HUES6 (cell line): ENCODE results near the gene HSPA12A.

Source experiments
- H3K27ac ChIP-seq: 2 replicates; pipeline ENCODE4 v1.7.0; 2013; ENCODE audit warnings: low read depth, mild to moderate bottlenecking, low read length, inconsistent platforms
- H3K27me3 ChIP-seq: 2 replicates; pipeline ENCODE4 v1.6.1; 2013; ENCODE audit warnings: low read length; ENCODE audit not compliant: control insufficient read depth, insufficient read depth
- H3K36me3 ChIP-seq: 2 replicates; pipeline ENCODE4 v1.6.1; 2013; ENCODE audit warnings: low read length; ENCODE audit not compliant: control insufficient read depth, insufficient read depth
- H3K4me1 ChIP-seq: 2 replicates; pipeline ENCODE4 v1.6.1; 2013; ENCODE audit warnings: low read length; ENCODE audit not compliant: control insufficient read depth, insufficient read depth
- H3K4me3 ChIP-seq: 2 replicates; pipeline ENCODE4 v1.5.1; 2013; ENCODE audit warnings: low read depth, low read length
- H3K9ac ChIP-seq: one replicate; pipeline ENCODE4 v1.6.1; 2013; ENCODE audit warnings: mild to moderate bottlenecking, low read length
- H3K9me3 ChIP-seq: 2 replicates; pipeline ENCODE4 v1.6.1; 2013; ENCODE audit warnings: low read depth, low read length; ENCODE audit not compliant: control insufficient read depth, insufficient read depth

Gene HSPA12A

DNA sequence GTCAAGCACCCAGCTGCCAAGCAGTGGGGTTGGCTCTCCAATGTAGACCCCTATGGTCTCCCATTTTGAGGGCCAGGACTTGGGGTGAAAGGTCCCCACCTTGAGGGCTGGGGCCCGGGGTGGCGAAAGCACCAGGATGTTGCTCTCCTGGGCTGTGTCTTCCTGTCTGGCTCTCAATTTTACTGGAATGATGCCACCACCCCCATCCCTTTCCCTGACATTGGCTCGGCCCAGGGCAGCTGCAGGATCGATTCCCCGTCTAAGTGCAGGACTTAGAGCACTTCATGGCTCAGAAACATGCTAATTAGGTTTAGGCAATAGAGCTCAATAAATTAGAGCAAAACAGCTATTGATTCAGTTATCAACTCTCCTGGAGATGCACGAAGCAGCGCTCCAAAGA lies 27.0 kb upstream of the HSPA12A start:
- Histone ChIP-seq H3K4me3 (no peak overlapping the region), H3K9me3 (no peaks in the 10 kb centered on the region; the same call in 1 of the 2 replicates), H3K4me1 (peaks cover 10% of the 10 kb centered on the region; the same call in 1 of the 2 replicates), H3K9ac (no peak overlapping the region), H3K27me3 (no peaks in the 10 kb centered on the region), H3K27ac (no peak overlapping the region), H3K36me3 (no peaks in the 10 kb centered on the region)

DNA sequence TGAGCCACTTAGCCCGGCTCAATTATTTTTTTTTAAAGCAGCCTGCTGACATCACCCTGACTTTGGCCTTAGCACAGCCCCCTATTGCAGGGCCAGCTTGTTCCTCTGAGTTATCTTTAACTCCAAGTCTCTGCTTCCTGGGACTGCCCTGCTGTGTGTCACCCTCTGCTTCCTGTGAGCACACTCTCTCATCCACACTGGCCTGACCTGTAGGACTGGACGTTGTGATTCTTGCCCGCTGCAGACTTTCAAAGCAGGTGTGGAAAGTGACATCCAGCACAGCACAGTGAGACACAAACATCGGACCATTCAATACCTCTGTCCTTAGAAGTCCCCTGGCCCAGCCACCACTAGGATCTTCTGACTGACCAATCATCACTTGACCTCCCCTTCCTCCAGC lies 26.4 kb upstream of the HSPA12A start:
- Histone ChIP-seq H3K27me3 (no peaks in the 10 kb centered on the region), H3K9me3 (no peaks in the 10 kb centered on the region; the same call in 1 of the 2 replicates), H3K4me3 (no peak overlapping the region), H3K4me1 (peaks cover 10% of the 10 kb centered on the region; the same call in 1 of the 2 replicates), H3K9ac (no peak overlapping the region), H3K36me3 (no peaks in the 10 kb centered on the region), H3K27ac (no peak overlapping the region)

DNA sequence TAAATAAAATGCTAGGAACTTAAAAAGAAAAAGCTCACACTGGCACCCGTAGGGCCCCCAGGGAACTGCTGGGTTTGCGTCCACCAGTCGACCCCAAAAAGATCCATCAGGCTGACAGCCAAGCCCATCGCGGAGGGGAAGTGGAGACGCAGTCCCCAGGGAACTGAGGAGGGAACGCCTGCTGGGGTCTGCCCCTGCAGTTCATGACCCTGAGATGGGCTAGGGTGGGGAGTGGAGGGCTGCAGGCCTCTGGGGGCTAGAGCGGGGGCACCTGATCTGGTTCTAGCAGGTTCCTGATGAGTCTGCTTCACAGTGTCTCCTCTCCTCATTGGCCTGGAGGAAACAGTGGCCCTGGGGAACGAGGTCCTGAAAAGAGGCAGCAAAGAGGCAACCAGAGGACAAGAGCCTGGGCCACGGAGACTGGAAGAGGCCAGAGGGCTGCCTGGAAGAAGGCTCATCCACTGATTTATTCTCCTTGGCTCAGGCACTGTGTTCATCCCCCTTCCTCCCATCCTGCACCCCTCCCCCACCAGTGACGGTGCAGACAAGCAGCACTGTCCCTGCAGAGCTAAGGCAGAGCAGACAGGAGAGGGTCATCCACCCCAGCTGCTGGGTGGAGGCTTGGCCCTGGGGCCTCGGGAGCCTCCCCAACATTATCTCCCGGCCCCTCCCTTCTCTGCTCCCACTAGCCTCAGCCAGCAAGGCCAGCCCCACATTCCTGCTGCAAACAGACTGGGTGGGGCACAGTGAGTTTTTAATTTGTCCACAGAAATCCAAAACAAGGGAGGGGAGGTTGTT lies 24.7 kb upstream of the HSPA12A start:
- Histone ChIP-seq H3K27me3 (no peaks in the 10 kb centered on the region), H3K4me3 (no peak overlapping the region), H3K36me3 (no peaks in the 10 kb centered on the region), H3K4me1 (peaks cover 10% of the 10 kb centered on the region; the same call in 1 of the 2 replicates), H3K9me3 (no peaks in the 10 kb centered on the region; the same call in 1 of the 2 replicates), H3K27ac (no peak overlapping the region), H3K9ac (no peak overlapping the region)

DNA sequence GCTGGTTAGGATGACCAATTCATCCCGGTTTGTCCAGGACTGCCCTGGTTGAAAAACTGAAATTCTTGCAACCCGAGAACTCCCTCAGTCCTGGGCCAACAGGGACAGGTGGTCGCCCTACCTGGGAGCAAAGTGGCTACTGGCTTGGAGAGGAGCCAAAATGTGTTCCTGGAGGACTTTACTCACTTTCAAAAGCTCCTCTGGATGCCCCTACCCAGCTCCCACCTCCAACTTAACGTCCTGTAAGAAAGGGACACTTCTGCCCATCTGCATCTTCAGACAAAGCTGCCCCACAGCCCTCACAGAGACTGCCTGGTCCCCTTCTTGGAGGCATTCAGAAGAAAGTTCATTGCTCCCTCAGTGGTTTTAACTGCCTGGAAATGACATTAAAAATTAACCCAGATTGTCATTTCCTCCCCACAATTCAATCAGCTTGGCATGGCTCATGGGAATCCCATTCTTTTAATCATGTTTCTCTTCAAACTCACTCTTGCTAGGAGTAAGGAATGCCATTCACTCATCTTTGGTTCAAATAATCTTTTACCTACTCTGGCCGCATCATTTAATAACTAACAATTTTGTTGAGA lies 24.0 kb upstream of the HSPA12A start:
- Histone ChIP-seq H3K36me3 (no peaks in the 10 kb centered on the region), H3K9ac (no peak overlapping the region), H3K27me3 (no peaks in the 10 kb centered on the region), H3K27ac (no peak overlapping the region), H3K4me1 (peaks cover 9% of the 10 kb centered on the region; the same call in 1 of the 2 replicates), H3K4me3 (no peak overlapping the region), H3K9me3 (no peaks in the 10 kb centered on the region; the same call in 1 of the 2 replicates)

DNA sequence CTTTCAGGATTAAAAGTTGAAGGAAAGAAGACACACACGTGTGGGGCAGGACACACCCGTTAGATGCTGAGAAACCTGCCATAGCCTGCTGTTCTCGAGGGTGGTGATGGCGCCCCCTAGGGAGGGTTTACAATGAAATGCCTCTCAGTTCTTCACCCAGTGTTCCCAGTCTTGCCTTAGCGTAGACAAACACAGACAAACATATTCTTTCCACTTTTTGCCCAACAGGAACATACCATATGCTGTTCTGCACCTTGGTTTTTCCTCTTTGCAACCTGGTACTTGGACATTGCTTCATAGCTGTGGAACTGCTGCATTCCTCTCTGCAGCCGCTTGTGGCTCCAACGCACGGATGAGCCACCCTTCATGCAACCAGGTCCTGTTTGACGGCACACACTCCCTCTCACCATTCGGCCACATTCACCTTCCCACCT lies 23.3 kb upstream of the HSPA12A start:
- Histone ChIP-seq H3K9me3 (no peaks in the 10 kb centered on the region; the same call in 1 of the 2 replicates), H3K4me1 (peaks cover 6% of the 10 kb centered on the region; the same call in 1 of the 2 replicates), H3K27me3 (no peaks in the 10 kb centered on the region), H3K27ac (no peak overlapping the region), H3K9ac (no peak overlapping the region), H3K36me3 (no peaks in the 10 kb centered on the region), H3K4me3 (no peak overlapping the region)

DNA sequence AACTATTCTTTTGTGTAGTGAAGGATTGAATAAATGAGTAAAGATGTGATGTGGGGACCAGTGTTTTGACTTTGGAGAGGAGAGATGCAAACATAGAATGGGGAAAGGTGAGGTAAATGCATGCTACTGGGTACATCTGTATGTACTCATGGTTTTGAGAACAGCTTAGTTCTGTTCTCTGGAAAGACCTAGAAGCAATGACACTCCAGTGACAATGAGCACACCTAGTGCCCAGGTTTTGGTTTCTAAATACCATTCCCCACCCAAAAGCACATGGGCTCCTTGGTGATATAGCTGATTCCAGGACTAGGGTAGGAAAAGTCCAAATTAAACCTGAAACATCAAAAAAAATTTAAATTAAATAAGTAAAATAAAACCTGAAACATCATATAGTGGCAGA lies 22.6 kb upstream of the HSPA12A start:
- Histone ChIP-seq H3K27ac (no peak overlapping the region), H3K4me1 (peaks cover 6% of the 10 kb centered on the region; the same call in 1 of the 2 replicates), H3K27me3 (no peaks in the 10 kb centered on the region), H3K9ac (no peak overlapping the region), H3K9me3 (peaks cover 5% of the 10 kb centered on the region; the same call in 1 of the 2 replicates), H3K36me3 (no peaks in the 10 kb centered on the region), H3K4me3 (no peak overlapping the region)

DNA sequence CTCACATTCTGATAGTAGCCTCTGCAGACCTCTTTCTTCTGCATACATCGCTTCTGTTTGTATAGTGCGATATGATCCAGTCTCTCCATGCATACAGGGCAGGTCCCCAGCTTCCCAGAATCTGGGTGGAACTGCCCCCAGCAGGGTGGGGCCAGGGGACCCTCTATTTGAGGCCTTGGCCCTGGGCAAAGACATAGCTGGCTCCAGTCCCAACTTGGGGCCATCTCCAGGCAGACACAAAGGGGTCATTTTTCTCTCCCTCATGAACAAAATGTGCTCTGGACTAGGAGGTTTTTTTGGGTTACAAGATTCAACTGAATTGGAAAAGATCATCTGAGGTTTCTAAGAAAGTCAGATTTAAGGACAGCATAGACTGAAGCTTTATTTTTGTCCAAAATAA lies 21.1 kb upstream of the HSPA12A start:
- H3K4me1 ChIP-seq: peaks cover 6% of the 10 kb centered on the region; the same call in 1 of the 2 replicates
- no peak overlapping the region for H3K27ac ChIP-seq
- peaks cover 9% of the 10 kb centered on the region; the same call in 1 of the 2 replicates for H3K9me3 ChIP-seq
- H3K36me3 ChIP-seq: no peaks in the 10 kb centered on the region
- no peak overlapping the region for H3K4me3 ChIP-seq
- no peak overlapping the region for H3K9ac ChIP-seq
- H3K27me3 ChIP-seq: no peaks in the 10 kb centered on the region

DNA sequence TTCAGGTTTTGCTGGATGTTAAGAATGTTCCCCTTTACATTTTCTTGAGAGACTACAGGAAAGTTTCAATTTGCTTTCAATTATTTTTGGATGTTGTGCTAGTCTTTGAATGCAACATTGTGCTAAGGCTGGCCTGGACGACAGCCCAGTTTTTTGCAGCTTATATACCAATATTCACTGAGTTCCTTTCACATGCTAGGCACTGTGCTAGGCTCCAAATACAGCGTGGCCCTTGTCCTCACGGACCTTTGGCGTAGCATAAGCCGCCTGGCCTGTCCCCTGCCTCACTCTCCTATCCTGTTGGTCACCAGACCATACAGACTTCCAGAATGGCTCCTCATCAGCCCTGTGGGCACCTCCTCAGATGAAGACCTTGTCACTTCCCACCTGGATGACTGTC lies 19.5 kb upstream of the HSPA12A start:
- peaks cover 4% of the 10 kb centered on the region; the same call in 1 of the 2 replicates for H3K4me1 ChIP-seq
- H3K9ac ChIP-seq: no peak overlapping the region
- peaks cover 9% of the 10 kb centered on the region; the same call in 1 of the 2 replicates for H3K9me3 ChIP-seq
- no peak overlapping the region for H3K27ac ChIP-seq
- H3K27me3 ChIP-seq: no peaks in the 10 kb centered on the region
- H3K4me3 ChIP-seq: no peak overlapping the region
- no peaks in the 10 kb centered on the region for H3K36me3 ChIP-seq

DNA sequence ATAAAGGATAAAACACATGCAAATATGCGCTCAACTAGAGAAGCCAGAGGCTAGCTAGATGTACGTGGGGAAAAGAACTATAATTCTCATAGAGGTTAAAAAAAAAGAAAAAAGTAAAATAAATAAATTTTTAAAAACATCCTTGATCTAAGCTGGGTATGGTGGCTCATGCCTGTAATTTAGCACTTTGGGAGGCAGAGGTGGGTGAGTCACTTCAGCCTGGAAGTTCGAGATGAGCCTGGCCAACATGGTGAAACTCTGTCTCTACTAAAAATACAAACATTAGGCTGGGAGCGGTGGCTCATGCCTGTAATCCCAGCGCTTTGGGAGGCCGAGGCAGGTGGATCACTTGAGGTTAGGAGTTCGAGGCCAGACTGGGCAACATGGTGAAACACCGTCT lies 18.6 kb upstream of the HSPA12A start:
- Histone ChIP-seq H3K36me3 (no peaks in the 10 kb centered on the region), H3K4me1 (peaks cover 4% of the 10 kb centered on the region; the same call in 1 of the 2 replicates), H3K9ac (no peak overlapping the region), H3K27me3 (no peaks in the 10 kb centered on the region), H3K9me3 (peaks cover 9% of the 10 kb centered on the region; the same call in 1 of the 2 replicates), H3K4me3 (no peak overlapping the region), H3K27ac (no peak overlapping the region)

DNA sequence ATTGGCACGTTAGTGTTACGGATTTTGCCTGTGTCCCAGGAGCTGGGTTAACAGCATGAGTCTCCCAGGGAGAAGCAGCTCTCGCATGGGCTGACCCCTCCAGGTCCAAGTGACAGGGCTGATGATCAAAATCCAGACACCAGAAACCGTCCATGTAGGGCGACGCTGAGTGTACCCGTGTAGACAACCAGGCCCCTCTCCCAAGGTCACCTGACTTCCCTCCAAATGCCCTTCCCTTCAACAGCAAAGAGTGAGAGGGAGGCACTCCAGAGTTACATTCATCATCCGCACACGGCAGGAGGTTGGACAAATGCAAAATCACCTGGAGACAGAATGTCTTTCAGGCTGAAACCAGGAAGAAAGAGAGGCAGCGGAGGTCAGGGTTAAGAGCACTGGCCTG lies 14.9 kb upstream of the HSPA12A start:
- Histone ChIP-seq H3K4me3 (no peak overlapping the region), H3K27me3 (no peaks in the 10 kb centered on the region), H3K27ac (no peak overlapping the region), H3K36me3 (no peaks in the 10 kb centered on the region), H3K9ac (no peak overlapping the region), H3K4me1 (peaks cover 4% of the 10 kb centered on the region; the same call in 1 of the 2 replicates), H3K9me3 (peaks cover 9% of the 10 kb centered on the region; the same call in 1 of the 2 replicates)

DNA sequence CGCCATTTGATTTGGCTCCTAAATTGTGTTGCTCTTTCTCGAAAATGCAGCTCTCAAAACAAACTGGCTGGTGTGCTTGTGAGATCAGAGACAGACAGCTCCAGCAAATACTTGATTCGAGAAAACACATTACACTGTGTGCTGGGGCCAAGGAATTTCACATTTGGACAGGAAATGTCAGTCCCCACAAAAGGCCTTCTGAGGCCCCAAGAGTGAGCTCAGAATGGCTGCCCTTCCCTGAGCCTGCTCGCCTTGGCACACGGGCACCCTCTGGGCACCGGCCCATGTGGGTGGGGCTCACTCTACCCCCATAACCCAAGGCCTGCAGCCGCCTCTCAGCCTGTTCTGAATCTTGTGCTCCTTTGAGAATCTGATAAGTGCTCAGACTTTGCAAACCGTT lies 13.9 kb upstream of the HSPA12A start:
- Histone ChIP-seq H3K9me3 (peaks cover 9% of the 10 kb centered on the region; the same call in 1 of the 2 replicates), H3K4me3 (no peak overlapping the region), H3K36me3 (no peaks in the 10 kb centered on the region), H3K27ac (no peak overlapping the region), H3K27me3 (no peaks in the 10 kb centered on the region), H3K4me1 (peaks cover 4% of the 10 kb centered on the region; the same call in 1 of the 2 replicates), H3K9ac (no peak overlapping the region)
